Stimulated activated CD8-positive, alpha-beta memory T cell treated with anti-CD3 and anti-CD28 coated beads, Interleukin-4, amount 100 ng/mL, for 1 hour (primary cell): ENCODE results near the gene CACNA1A.
"Not testable (repeated sequence)": the region's sequence is repeated elsewhere in the genome, so short reads cannot be mapped to it uniquely, and the experiment has no call there.

ENCODE experiments used
- DNase-seq, 2 donors: peaks; one replicate each; pipeline ENCODE4 v3.0.0-alpha.2; 2020; ENCODE audit warnings: low read depth in 2 of 2, low spot score in 1 of 2

CACNA1A gene

DNA sequence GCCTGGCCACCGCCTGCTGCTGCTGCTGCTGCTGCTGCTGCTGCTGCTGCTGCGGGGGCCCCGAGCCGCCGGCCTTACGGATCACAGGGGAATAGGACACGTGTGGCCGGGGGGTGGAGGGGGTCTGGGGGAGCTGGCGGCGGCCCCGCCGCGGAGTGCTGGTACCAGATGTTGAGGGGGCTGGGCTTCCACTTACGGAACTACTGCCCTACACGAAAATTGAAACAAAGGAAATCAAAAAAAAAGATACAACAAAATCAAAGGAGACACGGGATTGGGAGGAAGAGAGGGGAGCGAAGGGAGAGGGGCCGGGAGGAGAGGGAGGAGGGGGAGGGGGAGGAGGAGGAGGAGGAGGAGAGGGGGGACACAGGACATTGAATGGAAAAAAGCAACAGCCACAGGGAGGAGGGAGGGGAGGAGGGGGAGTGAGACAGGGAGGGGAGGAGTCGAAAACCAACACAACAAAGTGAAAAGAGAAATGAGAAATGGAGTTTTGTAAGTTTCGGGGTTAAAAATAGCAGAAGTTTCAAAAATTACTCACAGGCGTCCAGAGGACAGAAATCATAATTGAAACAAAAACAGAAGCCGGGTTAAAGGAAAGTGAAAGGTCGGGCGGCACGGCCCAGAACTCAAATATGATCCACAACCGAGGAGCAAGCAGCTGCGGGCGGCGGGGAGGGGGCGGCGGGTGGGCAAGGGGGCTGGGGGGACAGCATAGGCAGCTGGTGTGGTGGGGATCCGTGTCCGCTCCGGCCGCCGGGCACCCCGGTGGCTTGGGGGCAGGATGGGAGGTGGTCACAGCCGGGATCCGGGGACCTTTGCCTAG is 298.2 kb downstream of the CACNA1A start:
- peak; percentile 25 to 29 for DNase-seq

DNA sequence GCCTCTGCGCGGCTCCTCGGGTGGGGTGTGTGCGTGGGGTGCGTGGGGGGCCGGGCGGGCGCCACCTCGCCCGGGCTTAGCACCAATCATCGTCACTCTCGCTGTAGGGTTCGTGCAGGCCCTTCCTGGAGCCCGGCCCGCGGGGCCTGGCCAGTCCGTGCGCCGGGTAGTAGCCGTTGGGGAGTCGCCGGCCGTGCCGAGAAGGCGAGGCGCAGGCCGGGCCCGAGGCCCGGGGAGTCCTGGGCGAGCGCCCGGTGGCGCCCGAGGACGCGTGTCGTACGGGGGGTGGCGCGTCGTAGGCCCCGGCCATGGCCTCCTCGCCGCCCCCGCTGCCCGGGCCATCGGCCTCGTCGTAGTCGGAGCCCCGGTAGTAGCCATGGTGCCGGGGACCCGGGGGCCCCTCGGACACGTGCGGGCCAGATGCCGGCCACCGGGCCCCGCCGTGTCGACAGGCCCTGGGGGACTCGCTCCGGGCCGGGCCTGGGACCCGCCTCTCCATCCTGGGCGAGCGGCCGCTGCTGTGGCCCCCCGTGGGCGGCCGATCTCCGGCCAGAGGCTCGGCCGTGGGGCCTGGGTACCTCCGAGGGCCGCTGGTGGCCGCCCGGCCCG is 298.9 kb downstream of the CACNA1A start:
- DNase-seq: no peak

DNA sequence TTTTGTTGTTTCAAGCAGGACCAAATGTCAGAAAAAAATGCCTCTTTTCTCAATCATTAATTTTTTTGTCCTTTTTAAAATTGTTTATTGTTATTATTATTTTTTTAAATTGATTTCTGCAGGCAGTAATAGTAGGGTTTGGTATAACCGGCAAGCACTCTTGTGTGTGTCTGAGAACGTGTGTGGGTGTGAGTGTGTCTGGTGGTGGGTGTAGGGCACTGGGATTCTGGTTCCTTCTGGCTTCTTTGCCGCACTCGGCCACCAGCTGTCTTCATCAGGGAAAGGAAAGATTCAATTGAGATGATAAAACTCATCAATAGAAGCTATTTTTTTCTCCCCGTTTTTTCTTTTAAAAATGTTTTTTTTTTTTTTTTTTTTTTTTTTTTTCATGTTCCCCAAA is 299.7 kb downstream of the CACNA1A start:
- DNase-seq: no peak

DNA sequence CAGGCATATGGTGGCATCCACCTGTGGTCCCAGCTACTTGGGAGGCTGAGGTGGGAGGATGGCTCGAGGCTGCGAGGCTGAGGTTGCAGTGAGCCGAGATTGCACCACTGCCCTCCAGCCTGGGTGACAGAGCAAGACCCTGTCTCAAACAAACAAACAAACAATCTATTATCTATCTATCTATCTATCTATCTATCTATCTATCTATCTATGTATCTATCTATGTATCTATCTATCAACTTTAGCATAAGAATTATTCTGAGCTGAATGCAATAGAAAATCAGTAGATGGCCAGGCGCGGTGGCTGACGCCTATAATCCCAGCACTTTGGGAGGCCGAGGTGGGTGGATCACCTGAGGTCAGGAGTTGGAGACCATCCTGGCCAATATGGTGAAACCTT is 304.2 kb downstream of the CACNA1A start:
- DNase-seq: not testable (repeated sequence)

DNA sequence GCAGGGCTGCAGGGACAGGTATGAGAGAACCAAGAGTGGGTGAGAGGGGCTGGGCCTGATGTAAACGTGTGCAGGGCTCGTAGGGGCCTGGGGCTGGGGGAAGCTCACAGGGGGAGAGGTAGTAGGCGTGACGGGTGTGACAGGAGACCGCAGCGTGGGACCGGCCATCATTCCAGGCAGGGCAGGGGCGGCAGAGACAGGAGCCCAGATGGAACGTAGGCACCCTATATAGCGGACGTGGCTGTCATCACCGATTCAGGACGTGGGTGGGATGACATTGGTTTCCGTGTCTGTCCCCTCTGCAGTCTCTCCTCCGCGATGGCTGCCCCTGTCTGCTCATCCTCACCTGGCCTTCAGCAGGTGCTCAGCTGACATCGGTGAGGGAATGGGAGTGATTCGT is 307.6 kb downstream of the CACNA1A start:
- no peak for DNase-seq

DNA sequence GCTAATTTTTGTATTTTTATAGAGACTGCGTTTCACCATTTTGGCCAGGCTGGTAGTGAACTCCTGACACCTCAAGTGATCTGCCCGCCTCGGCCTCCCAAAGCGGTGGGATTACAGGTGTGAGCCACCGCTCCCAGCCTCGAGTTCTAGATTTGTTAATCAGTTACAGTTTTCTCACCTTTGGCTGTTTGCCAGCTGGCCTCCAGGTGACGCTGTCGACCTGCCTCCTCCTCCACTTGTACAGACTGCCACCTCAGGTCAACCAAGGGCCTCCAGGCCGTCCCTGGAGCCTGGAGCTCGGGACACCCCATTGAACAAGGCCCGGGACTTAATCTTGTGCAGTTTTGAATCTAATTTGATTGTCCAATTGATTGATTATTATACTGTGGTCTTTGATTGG is 310.6 kb downstream of the CACNA1A start:
- no peak for DNase-seq

DNA sequence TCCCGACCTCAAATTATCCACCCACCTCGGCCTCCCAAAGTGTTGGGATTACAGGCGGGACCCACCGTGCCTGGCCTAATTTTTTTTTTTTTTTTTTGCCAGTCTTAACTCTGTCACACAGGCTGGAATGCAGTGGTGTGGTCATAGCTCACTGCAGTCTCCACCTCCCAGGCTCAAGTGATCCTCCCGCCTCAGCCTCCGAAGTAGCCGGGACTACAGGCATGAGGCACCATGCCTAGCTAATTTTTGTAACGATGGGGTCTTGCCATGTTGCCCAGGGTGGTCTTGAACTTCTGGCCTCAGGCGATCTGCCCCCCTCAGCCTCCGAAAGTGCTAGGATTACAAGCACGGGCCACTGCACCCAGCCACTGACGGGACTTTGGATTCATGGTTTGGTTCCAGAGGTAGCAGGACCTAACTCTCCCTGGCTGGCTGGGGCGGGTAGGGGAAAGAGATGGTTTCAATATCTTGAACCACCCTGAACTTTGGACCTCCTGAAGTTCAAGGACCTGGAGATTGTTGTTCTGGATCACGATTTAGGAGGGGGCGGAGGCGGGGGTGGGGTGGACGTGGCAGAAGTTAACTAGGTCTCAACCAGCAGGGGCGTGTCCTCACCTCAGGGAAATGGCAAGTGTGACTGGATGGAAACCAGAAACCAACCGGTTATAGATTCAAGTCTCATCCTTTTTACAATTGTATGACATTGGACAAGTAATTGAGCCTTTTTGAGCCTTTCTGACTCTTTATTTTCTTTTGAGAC is 315.3 kb downstream of the CACNA1A start:
- no peak for DNase-seq

DNA sequence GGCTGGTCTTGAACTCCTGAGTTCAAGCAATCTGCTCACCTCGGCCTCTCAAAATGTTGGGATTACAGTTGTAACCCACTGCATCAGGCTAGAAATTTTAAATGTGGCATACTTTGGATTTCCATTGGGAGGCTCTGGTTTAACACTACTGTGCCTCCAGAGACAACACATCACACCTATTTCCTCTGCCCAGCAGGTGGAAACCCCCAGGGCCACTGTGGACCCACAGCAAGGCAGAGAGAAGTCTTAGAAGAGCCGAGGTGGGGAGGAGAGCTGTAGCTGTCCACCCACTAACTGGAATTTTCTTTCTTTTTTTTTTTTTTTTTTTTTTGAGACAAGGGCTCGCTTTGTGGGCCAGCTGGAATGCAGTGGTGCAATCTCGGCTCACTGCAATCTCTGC is 316.7 kb downstream of the CACNA1A start:
- no peak for DNase-seq

DNA sequence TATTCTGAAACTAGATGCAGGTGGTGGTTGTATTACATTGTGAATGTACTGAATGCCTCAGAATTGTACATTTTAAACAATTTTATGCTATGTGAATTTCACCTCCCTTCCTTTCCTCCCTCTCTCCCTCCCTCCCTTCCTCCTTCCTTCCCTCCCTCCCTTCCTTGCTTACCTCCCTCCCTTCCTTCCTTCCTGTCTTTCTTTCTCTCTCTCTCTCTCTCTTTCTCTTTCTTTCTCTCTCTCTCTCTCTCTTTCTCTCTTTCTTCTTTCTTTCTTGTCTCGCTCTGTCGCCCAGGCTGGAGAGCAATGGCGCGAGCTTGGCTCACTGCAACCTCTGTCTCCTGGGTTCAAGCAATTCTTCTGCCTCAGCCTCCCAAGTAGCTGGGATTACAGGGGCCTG is 318.9 kb downstream of the CACNA1A start:
- no peak for DNase-seq

DNA sequence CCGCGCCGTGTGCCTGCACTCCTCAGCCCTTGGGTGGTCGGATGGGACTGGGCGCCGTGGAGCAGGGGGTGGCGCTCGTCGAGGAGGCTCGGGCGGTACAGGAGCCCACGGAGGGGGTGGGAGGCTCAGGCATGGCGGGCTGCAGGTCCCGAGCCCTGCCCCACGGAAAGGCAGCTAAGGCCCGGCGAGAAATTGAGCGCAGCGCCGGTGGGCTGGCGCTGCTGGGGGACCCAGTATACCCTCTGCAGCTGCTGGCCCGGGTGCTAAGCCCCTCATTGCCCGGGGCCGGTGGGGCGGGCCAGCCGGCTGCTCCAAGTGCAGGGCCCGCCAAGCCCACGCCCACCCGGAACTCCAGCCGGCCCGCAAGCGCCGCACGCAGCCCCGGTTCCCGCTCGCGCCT is 319.6 kb downstream of the CACNA1A start:
- not testable (repeated sequence) for DNase-seq

DNA sequence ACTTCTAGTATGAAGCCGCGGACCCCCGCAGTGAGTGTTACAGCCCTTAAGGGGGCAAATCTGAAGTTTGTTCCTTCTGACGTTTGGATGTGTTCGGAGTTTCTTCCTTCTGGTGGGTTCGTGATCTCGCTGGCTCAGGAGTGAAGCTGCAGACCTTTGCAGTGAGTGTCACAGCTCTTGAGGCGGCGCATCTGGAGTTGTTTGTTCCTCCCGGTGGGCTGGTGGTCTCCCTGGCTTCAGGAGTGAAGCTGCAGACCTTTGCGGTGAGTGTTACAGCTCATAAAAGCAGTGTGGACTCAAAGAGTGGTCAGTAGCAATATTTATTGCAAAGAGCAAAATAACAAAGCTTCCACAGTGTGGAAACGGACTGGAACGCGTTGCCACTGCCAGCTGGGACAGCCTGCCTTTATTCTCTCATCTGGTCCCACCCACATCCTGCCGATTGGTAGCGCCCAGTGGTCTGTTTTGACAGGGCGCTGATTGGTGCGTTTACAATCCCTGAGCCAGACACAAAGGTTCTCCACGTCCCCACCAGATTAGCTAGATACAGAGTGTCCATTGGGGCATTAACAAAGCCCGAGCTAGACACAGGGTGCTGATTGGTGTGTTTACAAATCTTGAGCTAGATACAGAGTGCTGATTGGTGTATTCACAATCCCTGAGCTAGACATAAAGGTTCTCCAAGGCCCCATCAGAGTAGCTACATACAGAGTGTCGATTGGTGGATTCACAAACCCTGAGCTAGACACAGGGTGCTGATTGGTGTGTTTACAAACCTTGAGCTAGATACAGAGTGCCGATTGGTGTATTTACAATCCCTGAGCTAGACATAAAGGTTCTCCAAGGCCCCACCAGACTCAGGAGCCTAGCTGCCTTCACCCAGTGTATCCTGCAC is 320.3 kb downstream of the CACNA1A start:
- not testable (repeated sequence) for DNase-seq

DNA sequence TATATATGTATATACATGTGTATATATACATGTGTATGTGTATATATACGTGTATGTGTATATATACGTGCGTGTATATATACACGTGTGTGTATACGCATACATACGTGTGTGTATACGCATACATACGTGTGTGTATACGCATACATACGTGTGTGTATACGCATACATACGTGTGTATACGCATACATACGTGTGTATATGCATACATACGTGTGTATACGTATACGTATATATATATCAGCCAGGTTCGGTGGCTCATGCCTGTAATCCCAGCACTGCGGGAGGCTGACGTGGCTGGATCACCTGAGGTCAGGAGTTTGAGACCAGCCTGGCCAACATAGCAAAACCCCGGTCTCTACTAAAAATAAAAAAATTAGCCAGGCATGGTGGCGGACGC is 321.4 kb downstream of the CACNA1A start:
- not testable (repeated sequence) for DNase-seq

DNA sequence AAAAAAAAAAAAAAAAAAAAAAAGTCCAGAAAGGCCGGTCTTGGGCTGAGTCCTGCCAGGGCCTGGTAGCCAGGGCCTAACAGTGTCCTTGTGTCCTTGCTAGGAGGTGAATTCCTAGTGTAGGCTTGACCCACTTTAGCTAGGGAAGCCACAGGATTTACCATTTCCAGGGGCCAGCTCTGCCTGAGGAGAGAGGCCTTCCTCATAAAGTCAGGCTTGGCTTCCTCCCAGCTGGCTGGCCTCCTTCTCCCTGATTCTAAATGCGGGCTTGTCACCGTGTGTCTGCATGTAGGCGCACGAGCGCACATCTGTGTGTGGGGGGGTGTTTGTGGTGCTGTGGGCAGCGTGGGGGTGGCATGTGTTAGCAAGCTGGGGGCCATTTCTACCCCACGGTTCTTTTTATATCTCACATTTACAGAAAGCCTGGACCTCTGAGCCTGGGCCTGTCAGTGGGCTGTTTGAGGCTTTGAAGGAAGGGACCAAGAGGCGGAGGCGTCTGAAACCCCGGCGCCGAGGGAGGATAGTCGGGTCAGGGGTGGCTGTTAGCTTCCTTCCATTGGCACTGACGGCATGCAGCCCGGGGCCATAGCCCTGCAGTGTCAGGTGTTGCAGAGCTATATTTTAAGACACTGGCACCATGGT is 324.4 kb downstream of the CACNA1A start:
- no peak for DNase-seq

DNA sequence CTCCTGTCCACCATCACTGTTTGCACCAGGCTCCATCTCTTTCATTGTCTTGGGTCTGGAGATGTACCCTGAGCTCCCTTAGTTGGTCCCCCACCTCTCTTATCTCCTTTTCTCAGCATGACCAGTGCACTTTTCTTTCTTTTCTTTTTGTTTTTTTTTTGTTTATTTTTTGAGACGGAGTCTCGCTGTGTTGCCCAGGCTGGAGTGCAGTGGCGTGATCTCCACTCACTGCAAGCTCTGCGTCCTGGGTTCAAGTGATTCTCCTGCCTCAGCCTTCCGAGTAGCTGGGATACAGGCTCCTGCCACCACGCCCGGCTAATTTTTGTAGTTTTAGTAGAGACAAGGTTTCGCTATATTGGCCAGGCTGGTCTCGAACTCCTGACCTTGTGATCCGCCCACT is 328.0 kb downstream of the CACNA1A start:
- DNase-seq: not testable (repeated sequence)

DNA sequence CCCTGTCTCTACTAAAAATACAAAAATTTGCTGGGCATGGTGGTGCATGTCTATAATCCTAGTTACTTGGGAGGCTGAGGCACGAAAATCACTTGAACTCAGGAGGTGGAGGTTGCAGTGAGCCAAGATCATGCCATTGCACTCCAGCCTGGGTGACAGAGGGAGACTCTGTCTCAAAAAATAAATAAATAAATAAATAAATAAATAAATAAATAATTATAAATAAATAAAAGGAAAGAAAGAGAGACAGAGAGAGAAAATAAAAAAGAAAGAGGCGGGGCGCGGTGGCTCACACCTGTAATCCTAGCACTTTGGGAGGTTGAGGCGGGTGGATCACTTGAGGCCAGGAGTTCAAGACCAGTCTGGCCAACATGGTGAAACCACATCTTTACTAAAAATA is 328.7 kb downstream of the CACNA1A start:
- DNase-seq: not testable (repeated sequence)

DNA sequence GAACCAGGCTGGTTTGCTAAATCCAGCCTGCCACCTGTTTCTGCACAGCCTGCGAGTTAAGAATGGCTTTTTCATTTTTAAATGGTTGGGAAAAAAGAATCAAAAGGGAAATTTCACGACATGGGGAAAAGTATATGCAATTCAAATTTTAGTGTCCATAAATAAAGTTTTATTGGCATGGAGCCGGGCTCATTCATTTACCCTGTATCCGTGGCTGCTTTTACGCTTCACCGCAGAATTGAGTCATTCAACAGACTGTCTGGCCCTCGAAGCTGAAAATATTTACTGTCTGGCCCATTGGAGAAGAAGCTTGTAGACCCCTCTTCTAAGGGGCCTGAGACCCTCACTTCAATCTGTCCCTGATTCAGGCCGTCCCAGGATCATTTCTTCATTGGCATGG is 329.9 kb downstream of the CACNA1A start:
- no peak for DNase-seq

DNA sequence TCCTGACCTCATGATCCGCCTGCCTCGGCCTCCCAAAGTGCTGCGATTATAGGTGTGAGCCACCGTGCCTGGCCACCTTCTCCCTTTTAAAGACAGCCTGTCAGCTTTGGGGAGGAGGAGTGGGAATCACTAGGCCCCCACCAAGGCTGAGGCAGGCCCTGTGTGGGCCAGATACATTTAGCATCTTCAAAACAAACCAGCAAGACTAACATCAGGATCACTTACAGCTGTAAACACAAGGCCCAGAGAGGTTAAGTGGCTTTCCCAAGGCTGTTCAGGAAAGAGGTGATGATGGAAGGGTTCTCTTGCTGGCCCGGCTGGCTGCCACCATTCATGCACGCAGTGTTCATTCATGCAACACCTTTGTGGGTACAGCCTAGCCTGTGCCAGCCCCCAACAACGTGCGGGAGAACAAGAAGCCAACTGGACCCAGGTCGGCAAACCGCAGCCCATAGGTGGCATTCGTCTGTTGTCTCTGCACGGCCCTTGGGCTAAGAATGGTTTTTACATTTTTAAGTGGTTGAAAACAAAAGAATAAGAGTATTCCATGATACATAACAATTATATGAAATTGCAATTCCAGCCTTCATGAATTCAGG is 333.0 kb downstream of the CACNA1A start:
- DNase-seq: no peak

DNA sequence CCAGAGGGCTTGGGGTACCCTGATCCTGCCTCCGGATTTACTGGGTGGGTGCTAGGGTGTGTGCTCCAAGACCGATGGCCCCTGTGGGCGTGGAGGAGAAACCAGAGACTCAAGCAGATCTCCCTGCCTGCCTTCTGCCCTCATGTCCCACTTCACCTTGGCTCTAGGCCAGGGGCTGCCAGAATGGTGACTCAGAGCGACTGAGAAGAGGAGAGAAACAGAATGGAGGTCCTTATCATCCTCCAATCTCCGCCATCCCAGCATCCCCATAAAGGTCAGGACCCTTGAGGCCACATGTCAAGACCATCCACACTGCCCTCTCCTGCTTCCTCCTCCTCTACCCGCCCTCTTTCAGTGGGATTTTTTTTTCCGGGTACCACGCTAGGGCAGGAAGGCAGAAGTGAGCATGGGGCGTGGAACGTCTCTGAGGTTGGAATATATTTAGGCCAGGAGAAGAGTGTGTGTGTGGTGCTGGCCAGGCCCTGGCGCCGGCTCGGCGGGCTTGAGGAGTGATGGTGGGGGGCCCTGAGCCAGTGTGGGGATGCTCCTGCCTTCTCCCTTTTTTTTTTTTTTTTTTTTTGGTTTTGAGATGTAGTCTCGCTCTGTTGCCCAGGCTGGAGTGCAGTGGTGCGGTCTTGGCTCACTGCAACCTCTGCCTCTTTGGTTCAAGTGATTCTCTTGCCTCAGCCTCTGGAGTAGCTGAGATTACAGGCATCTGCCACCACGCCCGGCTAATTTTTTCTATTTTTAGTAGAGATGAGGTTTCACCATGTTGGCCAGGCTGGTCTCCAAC is 333.7 kb downstream of the CACNA1A start:
- peak in 1 of 2 donors; percentile 66 for DNase-seq

DNA sequence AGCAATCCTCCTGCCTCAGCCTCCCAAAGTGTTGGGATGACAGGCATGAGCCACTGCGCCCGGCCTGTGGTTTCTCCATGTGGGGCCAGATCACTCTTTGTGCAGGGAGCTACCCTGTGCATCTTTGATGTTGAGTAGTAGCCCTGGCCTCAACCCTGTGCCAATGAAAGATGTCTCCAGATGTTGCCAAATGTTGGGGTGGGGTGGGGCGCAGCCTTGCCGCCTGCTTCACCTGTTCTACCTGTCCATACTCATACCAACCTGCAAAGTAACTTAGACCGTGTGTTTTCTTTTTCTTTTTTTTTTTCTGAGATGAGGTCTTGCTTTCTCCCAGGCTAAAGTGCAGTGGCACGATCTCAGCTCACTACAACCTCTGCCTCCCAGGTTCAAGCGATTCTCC is 335.1 kb downstream of the CACNA1A start:
- no peak for DNase-seq
